Spleen (tissue), 11 donors: ENCODE measurements around the gene PTPRCAP. TPM values are rescaled to one million over a fixed set of nuclear protein-coding genes. Genes with fewer than 3 reads are reported as not detected.
A peak's percentile ranks its signal among the peaks of the same experiment; 100 is the strongest.

Experiments used
- DNase-seq: peaks from one replicate; pipeline ENCODE4 v3.0.0-alpha.2; 2020
- H3K27ac ChIP-seq, 8 donors: fragments of 200-600 bp; sonication (generic) in 7 of 8; 1 replicate in 4 of 8; 2 replicates in 4 of 8; pipeline versions ENCODE4 v1.5.0 to v1.8.0; 2016 to 2021; ENCODE audit warnings: inconsistent platforms in 4 of 8, mild to moderate bottlenecking in 4 of 8, moderate library complexity in 1 of 8
- H3K27me3 ChIP-seq, 7 donors: fragments of 200-600 bp; sonication (generic) in 6 of 7; replicated peaks in 1 of 7; 1 replicate in 4 of 7; 2 replicates in 3 of 7; pipeline versions ENCODE4 v1.5.0 to v1.8.0; 2016 to 2021; ENCODE audit warnings: inconsistent platforms in 3 of 7, mild to moderate bottlenecking in 1 of 7
- H3K36me3 ChIP-seq, 6 donors: fragments of 200-600 bp; sonication (generic) in 5 of 6; 1 replicate in 4 of 6; 2 replicates in 2 of 6; pipeline versions ENCODE4 v1.5.0 to v1.8.0; 2016 to 2021; ENCODE audit warnings: inconsistent platforms in 2 of 6
- H3K4me1 ChIP-seq, 6 donors: fragments of 200-600 bp; sonication (generic) in 5 of 6; 1 replicate in 3 of 6; 2 replicates in 3 of 6; pipeline versions ENCODE4 v1.5.0 to v1.8.0; 2016 to 2021; ENCODE audit warnings: inconsistent platforms in 3 of 6
- H3K4me3 ChIP-seq, 8 donors: fragments of 200-600 bp; sonication (generic) in 7 of 8; 1 replicate in 4 of 8; 2 replicates in 4 of 8; pipeline versions ENCODE4 v1.5.0 to v1.8.0; 2016 to 2021; ENCODE audit warnings: inconsistent platforms in 4 of 8, mild to moderate bottlenecking in 4 of 8, moderate library complexity in 2 of 8
- H3K9me3 ChIP-seq, 8 donors: fragments of 200-600 bp; sonication (generic) in 7 of 8; 1 replicate in 4 of 8; 2 replicates in 4 of 8; pipeline versions ENCODE4 v1.5.0 to v1.8.0; 2016 to 2021; ENCODE audit warnings: inconsistent platforms in 4 of 8
- POLR2A ChIP-seq, 3 donors: fragments of 450-650 bp; IDR thresholded peaks; one replicate each; pipeline ENCODE4 v1.5.1; 2017; ENCODE audit warnings: antibody characterized with exemption in 3 of 3, mild to moderate bottlenecking in 1 of 3
- POLR2AphosphoS5 ChIP-seq, 3 donors: sonication (generic); formaldehyde crosslinking; IDR thresholded peaks; one replicate each; pipeline ENCODE4 v1.5.1; 2017; ENCODE audit warnings: antibody characterized with exemption in 3 of 3
- WGBS, 5 donors: extraction: QIAGEN DNeasy Blood & Tissue Kit in 3 of 5; methylation state at CpG; one replicate each; pipeline versions ENCODE4 v1.1.5 to v1.1.7; 2013 to 2018; 5-methylcytosine and 5-hydroxymethylcytosine counted together
- intact Hi-C: fragments of 100-400 bp; cut with DNase I; formaldehyde crosslinking; loops from one replicate; pipeline ENCODE4 v1.15.0; 2023; ENCODE audit warnings: low total_unique reads
- polyA plus RNA-seq, 3 donors: library from polyadenylated mRNA; stranded (reverse); fragments of 200-250 nt; gene quantifications; one replicate each; pipeline ENCODE4 v1.2.1, GENCODE V29; 2013
- total RNA-seq, 7 donors: library from RNA; depleted of rRNA in 3 of 7; stranded (reverse); fragments of >200 nt in 3 of 7; fragmentation: NEBNext Ultra II Directional in 4 of 7; extraction: Animal tissue kit (Norgen Biotek cat#: 25700) in 4 of 7; gene quantifications; one replicate each; pipeline versions ENCODE4 v1.1.0 to v1.2.1, GENCODE V29; 2016 to 2021
- TF ChIP-seq, protein P1 (sequence below), 11 experiments: fragments of 200-600 bp in 7 of 11; fragments of 450-650 bp in 4 of 11; sonication (generic) in 4 of 11; IDR thresholded peaks in 8 of 11; conservative IDR thresholded peaks in 3 of 11; 1 replicate in 7 of 11; 2 replicates in 4 of 11; pipeline versions ENCODE4 v1.4.0 to v1.8.0; 2016 to 2021; ENCODE audit warnings: antibody characterized with exemption in 11 of 11, inconsistent platforms in 4 of 11, mild to moderate bottlenecking in 1 of 11
- donor health status: healthy with polysubstance abuse.
- donor health status: DM: no; HTN: no; CAD: no; lungs with moderate emphysema.
- donor health status: DM: no; HTN: no; CAD: no.
- donor health status: Bipolar disorder and iron deficiency.
- donor health status: healthy.
- donor health status: DM: no; HTN: no; CAD: no.
- donor health status: DM: yes; HTN: yes; CAD: no.

PTPRCAP gene
- total and polyA plus RNA-seq, 10 donors, result 119 to 557 (median 238) TPM

GRCh38 chr11:67410984-67411784, 26.3 kb downstream of the PTPRCAP start:
- H3K4me3 ChIP-seq, result peak overlapping the region in 1 of 8 donors; percentile 7
- intact Hi-C loops, result no loop called here
- H3K9me3 ChIP-seq, result no peaks in the 10 kb centered on the region
- 81 to 89% (median 83%) methylated on average over 12 to 17 of the region's 17 CpGs for WGBS, 5 donors
- peaks cover 0 to 60% (median 11%) of the 10 kb centered on the region in 7 donors for H3K27me3 ChIP-seq
- H3K4me1 ChIP-seq, result peaks cover 41 to 99% (median 89%) of the 10 kb centered on the region in 6 donors
- TF ChIP-seq POLR2A (IDR thresholded peaks at IDR 0.05), result no peak
- no peak for TF ChIP-seq POLR2AphosphoS5 (IDR thresholded peaks at IDR 0.05)
- TF ChIP-seq, protein P1, sequence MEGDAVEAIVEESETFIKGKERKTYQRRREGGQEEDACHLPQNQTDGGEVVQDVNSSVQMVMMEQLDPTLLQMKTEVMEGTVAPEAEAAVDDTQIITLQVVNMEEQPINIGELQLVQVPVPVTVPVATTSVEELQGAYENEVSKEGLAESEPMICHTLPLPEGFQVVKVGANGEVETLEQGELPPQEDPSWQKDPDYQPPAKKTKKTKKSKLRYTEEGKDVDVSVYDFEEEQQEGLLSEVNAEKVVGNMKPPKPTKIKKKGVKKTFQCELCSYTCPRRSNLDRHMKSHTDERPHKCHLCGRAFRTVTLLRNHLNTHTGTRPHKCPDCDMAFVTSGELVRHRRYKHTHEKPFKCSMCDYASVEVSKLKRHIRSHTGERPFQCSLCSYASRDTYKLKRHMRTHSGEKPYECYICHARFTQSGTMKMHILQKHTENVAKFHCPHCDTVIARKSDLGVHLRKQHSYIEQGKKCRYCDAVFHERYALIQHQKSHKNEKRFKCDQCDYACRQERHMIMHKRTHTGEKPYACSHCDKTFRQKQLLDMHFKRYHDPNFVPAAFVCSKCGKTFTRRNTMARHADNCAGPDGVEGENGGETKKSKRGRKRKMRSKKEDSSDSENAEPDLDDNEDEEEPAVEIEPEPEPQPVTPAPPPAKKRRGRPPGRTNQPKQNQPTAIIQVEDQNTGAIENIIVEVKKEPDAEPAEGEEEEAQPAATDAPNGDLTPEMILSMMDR (IDR thresholded peaks at IDR 0.05 in 8 of 11, conservative IDR thresholded peaks at IDR 0.05 in 3 of 11), result no peak
- H3K36me3 ChIP-seq, result peaks cover 0 to 37% (median 1%) of the 10 kb centered on the region in 6 donors
- peak overlapping the region in 4 of 8 donors; percentile 96 to 99 (median 98) for H3K27ac ChIP-seq
- DNase-seq, result peak; percentile 79

GRCh38 chr11:67410369-67410831, 27.1 kb downstream of the PTPRCAP start:
- Histone ChIP-seq H3K9me3 (no peaks in the 10 kb centered on the region), H3K27ac (peak overlapping the region in 7 of 8 donors; percentile 38 to 99 (median 96)), H3K4me1 (peaks cover 42 to 99% (median 89%) of the 10 kb centered on the region in 6 donors), H3K27me3 (peaks cover 0 to 52% (median 7%) of the 10 kb centered on the region in 7 donors), H3K4me3 (peak overlapping the region in 2 of 8 donors; percentile 38 to 75), H3K36me3 (peaks cover 0 to 45% (median 5%) of the 10 kb centered on the region in 6 donors)
- intact Hi-C loops, result no loop called here
- WGBS, 5 donors, result 53 to 80% (median 75%) methylated on average over 10 to 15 of the region's 15 CpGs
- TF ChIP-seq POLR2AphosphoS5 (IDR thresholded peaks at IDR 0.05), result peak; percentile 26 to 75 (median 30)
- TF ChIP-seq POLR2A (IDR thresholded peaks at IDR 0.05), result no peak
- TF ChIP-seq, protein P1 (IDR thresholded peaks at IDR 0.05 in 8 of 11, conservative IDR thresholded peaks at IDR 0.05 in 3 of 11), result no peak
- DNase-seq, result peak; percentile 79

DNA sequence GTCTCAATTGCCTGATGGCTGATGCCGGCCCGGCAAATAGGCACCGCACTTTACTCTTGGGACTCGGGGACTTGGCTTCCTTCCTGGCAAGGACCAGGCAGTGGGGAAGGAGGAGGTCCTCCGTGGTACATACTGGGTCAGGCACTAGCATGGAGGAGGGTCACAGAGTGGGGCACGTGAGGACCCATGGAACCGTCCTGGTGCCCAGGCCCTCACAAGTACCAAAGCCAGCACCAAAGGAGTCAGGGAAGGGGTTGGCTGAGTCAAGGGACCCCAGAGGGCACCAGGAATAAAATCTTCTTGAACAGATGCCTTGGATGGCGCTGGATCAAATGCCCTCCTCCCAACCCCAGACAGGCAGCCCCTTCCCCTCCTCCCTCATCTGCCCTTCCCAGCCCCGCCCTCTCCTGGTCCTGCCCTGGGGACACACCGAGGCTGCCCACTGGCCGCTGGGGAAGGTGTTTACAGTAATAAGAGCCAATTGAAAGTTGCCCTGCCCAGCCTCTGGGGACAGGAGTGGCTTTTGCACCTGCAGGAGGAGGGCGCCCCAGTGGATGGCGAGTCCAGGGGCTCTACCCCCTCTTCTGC, 27.6 kb downstream of the PTPRCAP start:
- Histone ChIP-seq H3K4me3 (peak overlapping the region in 7 of 8 donors; percentile 30 to 75 (median 42)), H3K27ac (peak overlapping the region; percentile 38 to 99 (median 96)), H3K9me3 (no peaks in the 10 kb centered on the region), H3K27me3 (peaks cover 0 to 47% (median 2%) of the 10 kb centered on the region in 7 donors), H3K36me3 (peaks cover 0 to 50% (median 6%) of the 10 kb centered on the region in 6 donors), H3K4me1 (peaks cover 38 to 99% (median 89%) of the 10 kb centered on the region in 6 donors)
- TF ChIP-seq POLR2AphosphoS5 (IDR thresholded peaks at IDR 0.05) (peak in 2 of 3 donors; percentile 45 to 49), POLR2A (IDR thresholded peaks at IDR 0.05) (no peak)
- TF ChIP-seq, protein P1 (IDR thresholded peaks at IDR 0.05 in 8 of 11, conservative IDR thresholded peaks at IDR 0.05 in 3 of 11), result peak in 2 of 11 experiments; percentile 4 to 21
- intact Hi-C loops, result no loop called here
- 17 to 32% (median 22%) methylated on average over 12 to 13 of the region's 13 CpGs for WGBS, 5 donors
- peak; percentile 91 for DNase-seq
